SK-N-SH (cell line): Measurements from ENCODE around the gene PCDHGA1. TPM values are rescaled to one million over a fixed set of nuclear protein-coding genes. Genes with fewer than 3 reads are reported as not detected.

Experiments
- CTCF ChIA-PET: fragments of 300-600, 350-600 bp; formaldehyde crosslinking; extraction: SDS; loops from one replicate; lab custom pipeline; 2021; lab: Yijun Ruan, JAX
- POLR2A ChIA-PET: fragments of 350-600 bp; sonication (Branson Sonifier 250); formaldehyde crosslinking; extraction: SDS; loops from one replicate; lab custom pipeline; 2020; ENCODE audit warnings: antibody characterized with exemption, inconsistent platforms; lab: Yijun Ruan, JAX
- DNase-seq: peaks from one replicate; pipeline ENCODE4 v3.0.0; 2012
- H2AFZ ChIP-seq: fragments of 200-600 bp; sonication (generic); 2 replicates; pipeline ENCODE4 v1.8.1; 2016; ENCODE audit warnings: antibody characterized with exemption, mild to moderate bottlenecking, low read depth
- H3F3A ChIP-seq: fragments of 200-600 bp; sonication (generic); replicated peaks from 2 replicates; pipeline ENCODE3; 2016; ENCODE audit warnings: antibody characterized with exemption, mild to moderate bottlenecking; ENCODE audit not compliant: insufficient read depth
- H3K27ac ChIP-seq, 2 experiments: fragments of 200-500 bp in 1 of 2; fragments of 200-600 bp in 1 of 2; sonication (Bioruptor generic) in 1 of 2; sonication (generic), shearing (Covaris generic) in 1 of 2; 2 replicates each; pipeline versions ENCODE4 v1.5.1 to v1.6.1; 2014 to 2016; ENCODE audit warnings: low read depth in 2 of 2, inconsistent platforms in 1 of 2, low read length in 1 of 2, mild to moderate bottlenecking in 1 of 2, mixed read lengths in 1 of 2
- H3K27me3 ChIP-seq: fragments of 200-600 bp; sonication (generic), shearing (Covaris generic); 2 replicates; pipeline ENCODE4 v1.6.1; 2016; ENCODE audit warnings: mixed run types; ENCODE audit not compliant: insufficient read depth
- H3K36me3 ChIP-seq, 2 experiments: fragments of 200-500 bp in 1 of 2; fragments of 200-600 bp in 1 of 2; sonication (Bioruptor generic) in 1 of 2; sonication (generic) in 1 of 2; replicated peaks in 1 of 2; 2 replicates each; pipeline versions ENCODE3 to v1.5.1; 2014 to 2016; ENCODE audit warnings: low read length in 1 of 2, mild to moderate bottlenecking in 1 of 2; ENCODE audit not compliant: insufficient read depth in 2 of 2, control insufficient read depth in 1 of 2
- H3K4me1 ChIP-seq, 2 experiments: fragments of 200-500 bp in 1 of 2; fragments of 200-600 bp in 1 of 2; sonication (Bioruptor generic) in 1 of 2; sonication (generic), shearing (Covaris generic) in 1 of 2; 2 replicates each; pipeline versions ENCODE4 v1.5.1 to v1.6.1; 2014 to 2016; ENCODE audit warnings: low read depth in 1 of 2, low read length in 1 of 2, mixed run types in 1 of 2; ENCODE audit not compliant: insufficient read depth in 2 of 2, control insufficient read depth in 1 of 2
- H3K4me2 ChIP-seq: fragments of 200-600 bp; sonication (generic), shearing (Covaris generic); 2 replicates; pipeline ENCODE4 v1.6.1; 2017; ENCODE audit warnings: mixed run types
- H3K4me3 ChIP-seq, 2 experiments: fragments of 200-500 bp in 1 of 2; fragments of 200-600 bp in 1 of 2; sonication (Bioruptor generic) in 1 of 2; sonication (generic), shearing (Covaris generic) in 1 of 2; 2 replicates each; pipeline versions ENCODE4 v1.5.1 to v1.8.1; 2014 to 2016; ENCODE audit warnings: low read depth in 2 of 2, inconsistent platforms in 1 of 2, low read length in 1 of 2, mild to moderate bottlenecking in 1 of 2, mixed read lengths in 1 of 2, moderate library complexity in 1 of 2
- H3K79me2 ChIP-seq: fragments of 200-600 bp; sonication (generic); 2 replicates; pipeline ENCODE4 v1.8.1; 2017; ENCODE audit warnings: mild to moderate bottlenecking; ENCODE audit not compliant: insufficient read depth
- H3K9ac ChIP-seq: fragments of 200-600 bp; sonication (generic); 2 replicates; pipeline ENCODE4 v1.6.1; 2017; ENCODE audit warnings: mixed run types
- H3K9me2 ChIP-seq: fragments of 200-600 bp; sonication (generic); 2 replicates; pipeline ENCODE4 v1.6.1; 2017; ENCODE audit warnings: mixed run types
- H3K9me3 ChIP-seq: fragments of 200-600 bp; sonication (generic); 2 replicates; pipeline ENCODE4 v1.6.1; 2017; ENCODE audit warnings: mixed run types, mild to moderate bottlenecking, moderate library complexity
- H4K20me1 ChIP-seq: fragments of 200-600 bp; sonication (generic); 2 replicates; pipeline ENCODE4 v1.6.1; 2017; ENCODE audit warnings: mild to moderate bottlenecking, mixed run types; ENCODE audit not compliant: insufficient read depth
- ELF1 ChIP-seq: IDR thresholded peaks from 2 replicates; pipeline ENCODE4 v1.4.0; 2012
- EP300 ChIP-seq, 2 experiments: IDR thresholded peaks; 2 replicates each; pipeline versions ENCODE4 v1.4.0 to v1.6.1; 2012; ENCODE audit warnings: borderline replicate concordance in 1 of 2, low read depth in 1 of 2, low read length in 1 of 2
- FOXJ3 ChIP-seq: sonication (generic); formaldehyde crosslinking; IDR thresholded peaks from 2 replicates; pipeline ENCODE4 v1.5.1; 2020; ENCODE audit warnings: mild to moderate bottlenecking, missing genetic modification reagents
- FOXM1 ChIP-seq: IDR thresholded peaks from 2 replicates; pipeline ENCODE4 v1.4.0; 2012; ENCODE audit warnings: low read depth, mild to moderate bottlenecking
- GATA2 ChIP-seq: sonication (generic); formaldehyde crosslinking; IDR thresholded peaks from 2 replicates; pipeline ENCODE4 v1.5.0; 2020; ENCODE audit warnings: mild to moderate bottlenecking, missing genetic modification reagents
- IRF3 ChIP-seq: fragments of 150-350 bp; IDR thresholded peaks from 2 replicates; pipeline ENCODE4 v1.6.1; 2016; ENCODE audit warnings: mild to moderate bottlenecking, low read depth, low read length
- JUND ChIP-seq: IDR thresholded peaks from 2 replicates; pipeline ENCODE4 v1.4.0; 2012
- MAX ChIP-seq: IDR thresholded peaks from 2 replicates; pipeline ENCODE4 v1.4.0; 2012; ENCODE audit warnings: low read depth
- NFIC ChIP-seq: IDR thresholded peaks from 2 replicates; pipeline ENCODE4 v1.4.0; 2012; ENCODE audit warnings: borderline replicate concordance
- PBX3 ChIP-seq: IDR thresholded peaks from 2 replicates; pipeline ENCODE4; 2012
- RAD21 ChIP-seq: IDR thresholded peaks from 2 replicates; pipeline ENCODE4 v1.6.1; 2012; ENCODE audit warnings: mild to moderate bottlenecking, low read length
- REST ChIP-seq: IDR thresholded peaks from 2 replicates; pipeline ENCODE4 v1.6.1; 2012; ENCODE audit warnings: mild to moderate bottlenecking, low read depth, low read length, moderate library complexity
- RFX5 ChIP-seq: IDR thresholded peaks from 2 replicates; pipeline ENCODE4 v1.6.1; 2012; ENCODE audit warnings: mild to moderate bottlenecking, improper control_type of control experiment, low read length
- TAF1 ChIP-seq: IDR thresholded peaks from 2 replicates; pipeline ENCODE4 v1.6.1; 2012; ENCODE audit warnings: low read depth, mild to moderate bottlenecking, low read length, moderate library complexity, borderline replicate concordance
- WGBS: methylation state at CpG from one replicate; pipeline ENCODE4 v1.1.6; 2017; ENCODE audit warnings: low lambda C conversion rate; 5-methylcytosine and 5-hydroxymethylcytosine counted together
- polyA plus RNA-seq, 3 experiments: library from polyadenylated mRNA; depleted of rRNA; stranded (reverse); fragments of >200 nt; gene quantifications; 2 replicates each; pipeline ENCODE4 v1.2.3, GENCODE V29; 2012
- TF ChIP-seq, protein P1 (sequence below): IDR thresholded peaks from 2 replicates; pipeline ENCODE4 v1.4.0; 2012; ENCODE audit warnings: low read depth, borderline replicate concordance

PCDHGA1 gene
- polyA plus RNA-seq, 1 of the 3 experiments (the other 2 are of a cell fraction) = 1.2 TPM

DNA sequence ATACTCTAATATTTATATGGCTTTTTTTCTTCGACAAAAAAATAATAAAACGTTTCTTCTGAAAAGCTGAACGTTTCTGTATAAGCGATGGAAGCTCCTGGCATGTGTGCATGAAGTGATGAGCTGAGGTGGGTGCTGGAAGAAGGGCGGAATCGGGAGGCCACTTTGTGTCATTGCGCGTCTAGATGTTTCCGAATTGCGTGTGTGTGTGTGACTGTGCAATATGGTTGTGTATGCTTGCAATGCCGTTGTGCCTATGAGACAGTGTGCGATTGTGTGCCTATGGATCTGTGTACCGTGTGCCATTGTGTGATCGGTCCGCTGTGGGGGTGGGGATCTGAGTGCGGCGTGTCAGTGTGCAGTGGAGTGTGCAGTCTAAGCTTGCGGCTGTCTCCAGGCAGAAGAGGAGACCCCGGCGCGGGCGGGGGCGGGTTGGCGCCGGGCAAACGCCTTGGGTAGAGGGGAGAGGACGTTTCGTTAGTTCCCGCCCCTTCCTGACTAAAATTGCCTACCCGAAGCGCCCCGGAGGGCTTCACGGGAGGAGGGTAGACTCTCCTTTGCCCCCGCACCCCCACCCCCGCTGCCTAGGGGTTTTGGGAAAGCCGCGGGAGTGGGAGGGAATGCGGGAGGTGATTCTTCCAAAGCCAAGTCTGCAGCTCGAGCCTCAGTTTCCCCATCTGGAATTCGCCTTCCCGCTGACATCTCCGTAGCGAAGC, 182.8 kb downstream of the PCDHGA1 start:
- peaks cover 57% of the 10 kb centered on the region for H3F3A ChIP-seq
- 47% methylated on average over 37 of the region's 43 CpGs for WGBS
- no peaks in the 10 kb centered on the region for H4K20me1 ChIP-seq
- POLR2A ChIA-PET = interaction anchor here (0.9 to 2.8 kb wide), 5 partner anchors 11 to 45 kb away, joined by 3 to 16 read pairs (median 5); partner anchors contain the start of gene PCDHGC3
- H3K4me3 ChIP-seq = peak overlapping the region; percentile 42 to 53; a peak in 3 of 4 replicates
- H3K9me3 ChIP-seq = no peaks in the 10 kb centered on the region
- DNase-seq = peak; percentile 72
- H3K4me2 ChIP-seq = peak overlapping the region; percentile 81
- H3K9me2 ChIP-seq = no peaks in the 10 kb centered on the region
- peak; percentile 78 for TF ChIP-seq RFX5
- TF ChIP-seq, protein P1, sequence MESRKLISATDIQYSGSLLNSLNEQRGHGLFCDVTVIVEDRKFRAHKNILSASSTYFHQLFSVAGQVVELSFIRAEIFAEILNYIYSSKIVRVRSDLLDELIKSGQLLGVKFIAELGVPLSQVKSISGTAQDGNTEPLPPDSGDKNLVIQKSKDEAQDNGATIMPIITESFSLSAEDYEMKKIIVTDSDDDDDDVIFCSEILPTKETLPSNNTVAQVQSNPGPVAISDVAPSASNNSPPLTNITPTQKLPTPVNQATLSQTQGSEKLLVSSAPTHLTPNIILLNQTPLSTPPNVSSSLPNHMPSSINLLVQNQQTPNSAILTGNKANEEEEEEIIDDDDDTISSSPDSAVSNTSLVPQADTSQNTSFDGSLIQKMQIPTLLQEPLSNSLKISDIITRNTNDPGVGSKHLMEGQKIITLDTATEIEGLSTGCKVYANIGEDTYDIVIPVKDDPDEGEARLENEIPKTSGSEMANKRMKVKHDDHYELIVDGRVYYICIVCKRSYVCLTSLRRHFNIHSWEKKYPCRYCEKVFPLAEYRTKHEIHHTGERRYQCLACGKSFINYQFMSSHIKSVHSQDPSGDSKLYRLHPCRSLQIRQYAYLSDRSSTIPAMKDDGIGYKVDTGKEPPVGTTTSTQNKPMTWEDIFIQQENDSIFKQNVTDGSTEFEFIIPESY = no peak
- peak overlapping the region; percentile 80 for H3K9ac ChIP-seq
- peaks cover 71 to 77% of the 10 kb centered on the region in 2 experiments for H3K4me1 ChIP-seq
- no peak overlapping the region; the same call in 1 of the 2 replicates for H2AFZ ChIP-seq
- peaks cover 30 to 33% of the 10 kb centered on the region in 2 experiments for H3K36me3 ChIP-seq
- no peaks in the 10 kb centered on the region for H3K27me3 ChIP-seq
- H3K27ac ChIP-seq = peak overlapping the region; percentile 99 to 100
- H3K79me2 ChIP-seq = peaks cover 3% of the 10 kb centered on the region; the same call in 1 of the 2 replicates
- CTCF ChIA-PET = interaction anchor here (0.8 to 10.1 kb wide), 13 partner anchors 11 to 286 kb away, joined by 3 to 113 read pairs (median 5); partner anchors contain the start of genes PCDHGA7, PCDHGB7 and PCDHGC3

- H3K27me3 ChIP-seq = no peaks in the 10 kb centered on the region
- peak; percentile 86 for DNase-seq
- no peaks in the 10 kb centered on the region for H4K20me1 ChIP-seq
- H3K79me2 ChIP-seq = peaks cover 4% of the 10 kb centered on the region; the same call in 1 of the 2 replicates
- peak overlapping the region; percentile 80 for H3K9ac ChIP-seq
- H3K27ac ChIP-seq = peak overlapping the region; percentile 99 to 100
- ChIA-PET CTCF (interaction anchor here (0.9 to 10.1 kb wide), 13 partner anchors 10 to 287 kb away, joined by 3 to 113 read pairs (median 5); partner anchors contain the start of genes PCDHGA7, PCDHGB7, PCDHGC3 and PCDHGC4), POLR2A (interaction anchor here (0.9 to 2.8 kb wide), 8 partner anchors 9 to 193 kb away, joined by 3 to 16 read pairs (median 4); partner anchors contain the start of genes PCDHGB7, PCDHGC3 and TAF7)
- 14% methylated on average over 26 of the region's 29 CpGs for WGBS
- H3K4me1 ChIP-seq = peaks cover 73 to 79% of the 10 kb centered on the region in 2 experiments
- peaks cover 49% of the 10 kb centered on the region for H3F3A ChIP-seq
- peaks cover 30 to 38% of the 10 kb centered on the region in 2 experiments for H3K36me3 ChIP-seq
- no peaks in the 10 kb centered on the region for H3K9me3 ChIP-seq
- H3K4me2 ChIP-seq = peak overlapping the region; percentile 81
- H3K9me2 ChIP-seq = no peaks in the 10 kb centered on the region
- H3K4me3 ChIP-seq = peak overlapping the region; percentile 42 to 53
- H2AFZ ChIP-seq = no peak overlapping the region; the same call in 1 of the 2 replicates
- no peak for TF ChIP-seq FOXM1
- TF ChIP-seq JUND = no peak
- no peak for TF ChIP-seq IRF3
- TF ChIP-seq ELF1 = peak; percentile 44; the same call in 1 of the 2 replicates
- TF ChIP-seq RAD21 = no peak; the same call in 1 of the 2 replicates
- 0 out of 2 replicates have a peak, but pooled peaks have one; percentile 9 for TF ChIP-seq REST
- peak; percentile 77 for TF ChIP-seq MAX
- TF ChIP-seq PBX3 = peak; percentile 4; the same call in 1 of the 2 replicates
- 0 out of 2 replicates have a peak, but pooled peaks have one; percentile 47 for TF ChIP-seq FOXJ3 (CRISPR knock-in tag)
- TF ChIP-seq TAF1 = no peak; the same call in 1 of the 2 replicates
- peak in 1 of 2 experiments; percentile 19; a peak in 1 of 4 replicates for TF ChIP-seq EP300 (IDR thresholded peaks at IDR 0.05; ENCODE audit: borderline replicate concordance in 1 of 2, low read depth in 1 of 2, low read length in 1 of 2)
- no peak for TF ChIP-seq GATA2 (CRISPR knock-in tag)
- TF ChIP-seq NFIC = no peak
Measured at GRCh38 chr5:141513627-141514329, 183.5 kb downstream of the PCDHGA1 start.
